Measurements from ENCODE around the gene BICC1. TPM values are rescaled to one million over a fixed set of nuclear protein-coding genes. Genes with fewer than 3 reads are reported as not detected.

BICC1 gene
- polyA plus RNA-seq, 1 experiment: 25.6 TPM

- no peak overlapping the region for H3K27ac ChIP-seq (ENCODE audit: low read depth, low read length)
- H3K9me3 ChIP-seq (ENCODE audit: control insufficient read depth, insufficient read depth, low read length): no peaks in the 10 kb centered on the region
- ChIA-PET CTCF (no interaction called here), POLR2A (no interaction called here)
- no peak overlapping the region for H3K4me3 ChIP-seq (ENCODE audit: low read depth, low read length)
- DNase-seq (ENCODE audit: low read depth, low spot score): no peak
- no peaks in the 10 kb centered on the region for H3K27me3 ChIP-seq (ENCODE audit: control insufficient read depth, insufficient read depth, low read length)
- no peak for TF ChIP-seq CTCF (IDR thresholded peaks at IDR 0.05; ENCODE audit: low read depth, low read length)
Measured at GRCh38 chr10:58632216-58632615, 119.5 kb downstream of the BICC1 start.

GRCh38 chr10:58637352-58637751 is 124.7 kb downstream of the BICC1 start:
- ChIA-PET POLR2A (no interaction called here), CTCF (no interaction called here)
- no peaks in the 10 kb centered on the region for H3K9me3 ChIP-seq (ENCODE audit: control insufficient read depth, insufficient read depth, low read length)
- H3K4me3 ChIP-seq (ENCODE audit: low read depth, low read length): no peak overlapping the region
- TF ChIP-seq CTCF (IDR thresholded peaks at IDR 0.05; ENCODE audit: low read depth, low read length): no peak
- DNase-seq (ENCODE audit: low read depth, low spot score): no peak
- no peaks in the 10 kb centered on the region for H3K27me3 ChIP-seq (ENCODE audit: control insufficient read depth, insufficient read depth, low read length)
- H3K27ac ChIP-seq (ENCODE audit: low read depth, low read length): no peak overlapping the region

- H3K4me3 ChIP-seq (ENCODE audit: low read depth, low read length): no peak overlapping the region
- H3K27ac ChIP-seq (ENCODE audit: low read depth, low read length): no peak overlapping the region
- no peaks in the 10 kb centered on the region for H3K9me3 ChIP-seq (ENCODE audit: control insufficient read depth, insufficient read depth, low read length)
- H3K27me3 ChIP-seq (ENCODE audit: control insufficient read depth, insufficient read depth, low read length): no peaks in the 10 kb centered on the region
- TF ChIP-seq CTCF (IDR thresholded peaks at IDR 0.05; ENCODE audit: low read depth, low read length): no peak
- ChIA-PET CTCF (interaction anchor here (0.6 to 1.9 kb wide), 2 partner anchors 171 to 224 kb away, joined by 4 to 7 read pairs; no protein-coding TSS in a partner anchor), POLR2A (no interaction called here)
- no peak for DNase-seq (ENCODE audit: low read depth, low spot score)
Measured at GRCh38 chr10:58638388-58638787, 125.7 kb downstream of the BICC1 start.

- H3K4me3 ChIP-seq (ENCODE audit: low read depth, low read length): no peak overlapping the region; the same call in 1 of the 2 replicates
Measured at GRCh38 chr10:58641095-58641531, 128.4 kb downstream of the BICC1 start.

More at GRCh38 chr10:58641095-58641531, 128.4 kb downstream of the BICC1 start:
- peak; percentile 39 for TF ChIP-seq CTCF (IDR thresholded peaks at IDR 0.05; ENCODE audit: low read depth, low read length)
- ChIA-PET POLR2A (interaction anchor here (0.7 to 1.7 kb wide), 8 partner anchors 21 to 257 kb away, joined by 3 to 8 read pairs (median 4); no protein-coding TSS in a partner anchor), CTCF (interaction anchor here (0.6 to 2.5 kb wide), 17 partner anchors 9 to 341 kb away, joined by 3 to 14 read pairs (median 4); no protein-coding TSS in a partner anchor)
- Histone ChIP-seq H3K27me3 (ENCODE audit: control insufficient read depth, insufficient read depth, low read length) (no peaks in the 10 kb centered on the region), H3K27ac (ENCODE audit: low read depth, low read length) (no peak overlapping the region), H3K9me3 (ENCODE audit: control insufficient read depth, insufficient read depth, low read length) (no peaks in the 10 kb centered on the region)
- DNase-seq (ENCODE audit: low read depth, low spot score): peak; percentile 87
